ENCODE measurements around the gene IGIP. TPM values are rescaled to one million over a fixed set of nuclear protein-coding genes. Genes with fewer than 3 reads are reported as not detected.
A peak's percentile ranks its signal among the peaks of the same experiment; 100 is the strongest.

Gene IGIP
- total RNA-seq, 1 donor: 10.5 TPM

- Histone ChIP-seq H3K4me1 (ENCODE audit: insufficient read depth, low read length) (peaks cover 22% of the 10 kb centered on the region), H3K79me2 (ENCODE audit: insufficient read depth, low read length) (peaks cover 19% of the 10 kb centered on the region), H4K20me1 (ENCODE audit: insufficient read depth, low read length) (no peaks in the 10 kb centered on the region), H3K4me3 (ENCODE audit: insufficient read depth, low read length) (peak within 1 kb of the TSS; percentile 92), H3K27ac (ENCODE audit: low read depth, low read length) (peak within 1 kb of the TSS; percentile 67), H3K9me3 (ENCODE audit: low read depth, low read length) (no peaks in the 10 kb centered on the region), H3K36me3 (ENCODE audit: insufficient read depth, low read length) (no peaks in the 10 kb centered on the region), H3K4me2 (ENCODE audit: insufficient read depth, low read length) (peak within 1 kb of the TSS; percentile 94), H2AFZ (ENCODE audit: low read length) (peak within 1 kb of the TSS; percentile 97), H3K27me3 (ENCODE audit: insufficient read depth, low read length) (no peaks in the 10 kb centered on the region)
- no peak for TF ChIP-seq CTCF (IDR thresholded peaks at IDR 0.05; ENCODE audit: extremely low read depth, low read depth, low read length)
- peak; percentile 97 for DNase-seq (ENCODE audit: insufficient read length, low spot score, missing footprints)
Observed at GRCh38 chr5:140174465-140175366, 49.0 kb downstream of the IGIP start, which contains the start of gene CYSTM1. TSS of gene CYSTM1 (plus strand) at chr5:140175188. CDS start at chr5:140194466, 19,278 bp downstream.

- Histone ChIP-seq H3K36me3 (ENCODE audit: insufficient read depth, low read length) (no peaks in the 10 kb centered on the region), H3K27me3 (ENCODE audit: insufficient read depth, low read length) (no peaks in the 10 kb centered on the region), H3K27ac (ENCODE audit: low read depth, low read length) (peak overlapping the region; percentile 67), H3K4me2 (ENCODE audit: insufficient read depth, low read length) (peak overlapping the region; percentile 94), H3K4me1 (ENCODE audit: insufficient read depth, low read length) (peaks cover 22% of the 10 kb centered on the region), H3K79me2 (ENCODE audit: insufficient read depth, low read length) (peaks cover 26% of the 10 kb centered on the region), H3K9me3 (ENCODE audit: low read depth, low read length) (no peaks in the 10 kb centered on the region), H2AFZ (ENCODE audit: low read length) (peak overlapping the region; percentile 73), H4K20me1 (ENCODE audit: insufficient read depth, low read length) (no peaks in the 10 kb centered on the region), H3K4me3 (ENCODE audit: insufficient read depth, low read length) (peak overlapping the region; percentile 92)
- DNase-seq (ENCODE audit: insufficient read length, low spot score, missing footprints): peak; percentile 91
- no peak for TF ChIP-seq CTCF (IDR thresholded peaks at IDR 0.05; ENCODE audit: extremely low read depth, low read depth, low read length)
Observed at GRCh38 chr5:140175367-140176030, 49.8 kb downstream of the IGIP start.

GRCh38 chr5:140176031-140176387 is 50.3 kb downstream of the IGIP start:
- no peaks in the 10 kb centered on the region for H3K36me3 ChIP-seq (ENCODE audit: insufficient read depth, low read length)
- peak overlapping the region; percentile 94 for H3K4me2 ChIP-seq (ENCODE audit: insufficient read depth, low read length)
- no peak for DNase-seq (ENCODE audit: insufficient read length, low spot score, missing footprints)
- peaks cover 31% of the 10 kb centered on the region for H3K79me2 ChIP-seq (ENCODE audit: insufficient read depth, low read length)
- peak overlapping the region; percentile 67 for H3K27ac ChIP-seq (ENCODE audit: low read depth, low read length)
- no peak for TF ChIP-seq CTCF (IDR thresholded peaks at IDR 0.05; ENCODE audit: extremely low read depth, low read depth, low read length)
- H3K4me3 ChIP-seq (ENCODE audit: insufficient read depth, low read length): peak overlapping the region; percentile 92
- no peaks in the 10 kb centered on the region for H3K27me3 ChIP-seq (ENCODE audit: insufficient read depth, low read length)
- H3K9me3 ChIP-seq (ENCODE audit: low read depth, low read length): no peaks in the 10 kb centered on the region
- H4K20me1 ChIP-seq (ENCODE audit: insufficient read depth, low read length): no peaks in the 10 kb centered on the region
- peaks cover 22% of the 10 kb centered on the region for H3K4me1 ChIP-seq (ENCODE audit: insufficient read depth, low read length)
- H2AFZ ChIP-seq (ENCODE audit: low read length): peak overlapping the region; percentile 62

GRCh38 chr5:140178086-140178410 is 52.3 kb downstream of the IGIP start:
- Histone ChIP-seq H3K4me2 (ENCODE audit: insufficient read depth, low read length) (peak overlapping the region; percentile 22), H3K4me3 (ENCODE audit: insufficient read depth, low read length) (no peak overlapping the region), H3K79me2 (ENCODE audit: insufficient read depth, low read length) (peaks cover 48% of the 10 kb centered on the region), H3K9me3 (ENCODE audit: low read depth, low read length) (no peaks in the 10 kb centered on the region), H4K20me1 (ENCODE audit: insufficient read depth, low read length) (no peaks in the 10 kb centered on the region), H3K36me3 (ENCODE audit: insufficient read depth, low read length) (no peaks in the 10 kb centered on the region), H3K27ac (ENCODE audit: low read depth, low read length) (peak overlapping the region; percentile 48), H2AFZ (ENCODE audit: low read length) (peak overlapping the region; percentile 13), H3K4me1 (ENCODE audit: insufficient read depth, low read length) (peaks cover 40% of the 10 kb centered on the region), H3K27me3 (ENCODE audit: insufficient read depth, low read length) (no peaks in the 10 kb centered on the region)
- no peak for DNase-seq (ENCODE audit: insufficient read length, low spot score, missing footprints)
- TF ChIP-seq CTCF (IDR thresholded peaks at IDR 0.05; ENCODE audit: extremely low read depth, low read depth, low read length): no peak

Measured in osteoblast (primary cell).